Stomach (tissue), 4 donors: ENCODE data around the gene BACE1-AS.

Source experiments
- CTCF ChIP-seq, 7 experiments: fragments of 450-650 bp in 4 of 7; fragments of 200-600 bp in 3 of 7; sonication (generic) in 3 of 7; IDR thresholded peaks; one replicate each; pipeline ENCODE4 v1.5.1; 2016 to 2019; ENCODE audit warnings: antibody characterized with exemption in 7 of 7, control low read depth in 2 of 7, mild to moderate bottlenecking in 1 of 7
- EP300 ChIP-seq: sonication (generic); formaldehyde crosslinking; IDR thresholded peaks from one replicate; pipeline ENCODE4 v1.6.1; 2017; ENCODE audit warnings: antibody characterized with exemption
- POLR2AphosphoS5 ChIP-seq, 3 donors: sonication (generic); formaldehyde crosslinking; IDR thresholded peaks; one replicate each; pipeline ENCODE4 v1.6.1; 2016; ENCODE audit warnings: antibody characterized with exemption in 3 of 3

GRCh38 chr11:117258576-117258975, 32.6 kb upstream of the BACE1-AS start:
- TF ChIP-seq POLR2AphosphoS5 (IDR thresholded peaks at IDR 0.05) (no peak), CTCF (IDR thresholded peaks at IDR 0.05) (no peak), EP300 (no peak)
